NCI-H2196 treated with DMSO at 0.1 percent for 48 hours (cell line): ENCODE data around the gene IRAK4.

Source experiments
- DNase-seq: peaks from one replicate; lab custom pipeline; 2025; ENCODE audit not compliant: unreplicated experiment; lab: John Stamatoyannopoulos, UW

IRAK4 gene

DNA sequence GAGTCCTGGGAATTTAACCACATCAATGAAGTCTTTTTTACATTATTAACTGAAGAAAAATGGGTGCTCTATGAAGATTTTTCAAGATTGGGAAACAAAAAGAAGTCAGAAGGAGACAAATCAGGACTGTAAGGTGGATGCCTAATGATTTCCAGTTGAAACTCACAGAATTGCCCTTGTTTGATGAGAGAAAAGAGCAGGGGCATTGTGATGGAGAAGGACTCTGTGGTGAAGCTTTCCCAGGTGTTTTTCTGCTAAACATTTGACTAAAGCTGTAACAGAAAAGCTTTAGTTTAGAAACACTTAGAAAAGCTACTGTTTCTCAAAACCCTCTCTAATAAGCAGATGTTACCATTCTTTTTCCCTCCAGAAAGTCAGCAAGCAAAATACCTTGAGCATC, 5.8 kb downstream of the IRAK4 start:
- DNase-seq: no peak

DNA sequence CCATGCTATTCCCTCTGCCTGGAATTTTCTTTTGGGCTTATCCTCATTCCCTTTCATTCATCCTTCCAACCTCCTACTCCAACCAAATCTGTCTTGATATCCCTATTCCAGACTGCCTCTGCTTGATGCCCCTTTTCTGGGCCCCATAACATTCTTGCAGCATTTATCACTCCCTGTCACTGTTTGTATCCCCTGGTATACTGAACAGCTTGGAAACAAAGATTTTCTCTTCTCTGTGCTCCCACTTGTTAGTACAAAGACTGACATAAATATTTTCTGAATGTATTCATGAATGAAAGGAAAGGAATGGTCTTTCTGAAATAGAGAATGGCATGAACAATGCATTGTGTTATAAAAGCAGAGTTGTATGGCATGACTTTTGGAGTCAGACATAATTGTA, 7.5 kb downstream of the IRAK4 start:
- no peak for DNase-seq

DNA sequence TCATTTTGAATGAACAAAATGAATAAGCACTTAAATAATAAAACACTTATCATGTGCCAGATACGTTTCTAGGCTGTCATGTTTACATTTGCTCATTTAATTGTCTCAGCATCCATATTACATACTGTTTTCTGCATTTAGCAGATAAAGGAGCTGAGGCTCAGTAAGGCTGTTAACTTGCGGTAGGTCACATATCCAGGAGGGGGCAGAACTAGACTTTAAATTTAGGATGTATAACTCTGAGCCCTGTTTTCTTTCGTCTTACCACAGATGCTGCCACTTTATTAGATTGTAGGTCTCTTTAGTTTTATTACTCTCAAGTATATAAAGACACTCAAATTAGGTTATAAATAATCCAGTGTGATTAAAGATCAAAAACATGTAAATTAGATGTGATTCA, 17.7 kb downstream of the IRAK4 start:
- no peak for DNase-seq

DNA sequence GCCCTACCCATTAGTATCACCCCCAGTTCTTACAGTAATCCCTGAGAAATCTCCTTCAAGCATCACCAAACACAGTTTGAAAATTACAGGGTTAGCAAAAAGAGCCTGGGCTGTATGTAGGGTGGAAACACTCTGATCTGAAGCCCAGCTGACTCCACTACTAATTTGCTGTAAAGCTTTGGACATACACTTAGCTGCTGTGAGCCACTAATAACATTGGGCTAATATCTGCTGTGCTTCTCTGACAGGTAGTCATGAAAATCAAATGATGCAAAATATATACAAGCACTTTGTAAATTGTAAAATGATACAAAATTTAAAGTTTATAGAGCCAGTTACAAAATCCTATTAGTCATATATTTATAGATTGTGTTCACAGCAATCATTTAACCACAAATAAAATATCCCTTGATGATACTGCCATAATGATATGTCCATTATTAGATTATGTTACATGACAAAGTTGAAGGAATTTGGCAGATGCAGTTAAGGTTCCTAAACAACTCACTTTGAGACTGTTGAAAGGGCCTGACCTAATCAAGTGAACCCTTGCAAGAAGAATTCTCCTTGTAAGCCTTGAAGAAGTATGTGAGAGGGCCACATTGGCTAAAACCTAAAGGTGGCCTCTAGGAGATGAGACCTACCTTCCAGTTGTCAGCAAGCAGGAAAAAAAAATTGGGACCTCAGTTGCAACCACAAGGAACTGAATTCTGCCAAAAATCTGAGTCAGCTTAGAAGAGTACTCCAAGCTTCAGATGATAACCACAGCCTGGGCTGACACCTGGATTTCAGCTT, 28.3 kb downstream of the IRAK4 start:
- DNase-seq: no peak

DNA sequence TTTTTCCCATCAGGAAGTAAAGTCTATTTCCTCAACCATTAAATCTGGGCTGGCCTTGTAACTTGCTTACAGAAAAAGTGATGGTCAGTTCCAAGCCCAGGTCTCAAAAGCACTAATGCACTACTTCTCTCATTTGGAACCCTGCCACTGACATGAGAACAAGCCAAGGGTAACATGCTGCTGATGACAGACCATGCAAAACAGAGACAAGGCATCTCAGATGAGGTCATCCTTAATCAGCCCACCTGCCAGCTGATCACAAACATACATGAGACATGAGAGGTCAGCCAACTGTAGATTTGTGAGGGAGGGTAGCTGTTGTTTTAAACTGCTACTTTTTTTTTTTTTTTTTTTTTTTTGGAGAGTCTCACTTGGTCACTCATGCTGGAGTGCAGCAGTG, 31.2 kb downstream of the IRAK4 start:
- DNase-seq: no peak

DNA sequence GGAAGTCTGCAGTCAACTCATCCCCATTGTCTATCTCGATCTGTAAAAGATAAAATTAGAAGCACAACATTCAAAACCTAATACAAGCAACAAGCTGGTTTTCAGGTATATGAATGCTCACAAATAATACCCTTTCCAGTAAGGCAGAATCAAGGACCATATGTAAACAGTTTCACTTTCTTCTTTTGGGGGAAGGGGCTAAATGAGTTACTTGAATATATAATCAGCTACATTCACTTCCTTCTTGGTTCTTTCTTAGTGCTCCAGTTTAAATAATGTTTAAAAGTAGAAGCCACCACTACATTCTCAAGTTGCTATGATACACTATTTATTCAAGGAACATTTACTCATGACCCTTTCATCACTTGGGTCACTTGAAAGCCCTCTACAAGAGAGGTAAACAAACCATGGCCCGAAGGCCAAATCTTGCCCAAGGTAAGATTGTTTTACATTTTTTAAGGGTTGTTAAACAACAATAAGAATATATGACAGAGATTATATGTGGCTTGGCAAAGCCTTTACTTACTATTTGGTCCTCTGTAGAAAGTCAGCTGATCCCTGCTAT, 37.0 kb downstream of the IRAK4 start:
- peak; percentile 28 for DNase-seq

DNA sequence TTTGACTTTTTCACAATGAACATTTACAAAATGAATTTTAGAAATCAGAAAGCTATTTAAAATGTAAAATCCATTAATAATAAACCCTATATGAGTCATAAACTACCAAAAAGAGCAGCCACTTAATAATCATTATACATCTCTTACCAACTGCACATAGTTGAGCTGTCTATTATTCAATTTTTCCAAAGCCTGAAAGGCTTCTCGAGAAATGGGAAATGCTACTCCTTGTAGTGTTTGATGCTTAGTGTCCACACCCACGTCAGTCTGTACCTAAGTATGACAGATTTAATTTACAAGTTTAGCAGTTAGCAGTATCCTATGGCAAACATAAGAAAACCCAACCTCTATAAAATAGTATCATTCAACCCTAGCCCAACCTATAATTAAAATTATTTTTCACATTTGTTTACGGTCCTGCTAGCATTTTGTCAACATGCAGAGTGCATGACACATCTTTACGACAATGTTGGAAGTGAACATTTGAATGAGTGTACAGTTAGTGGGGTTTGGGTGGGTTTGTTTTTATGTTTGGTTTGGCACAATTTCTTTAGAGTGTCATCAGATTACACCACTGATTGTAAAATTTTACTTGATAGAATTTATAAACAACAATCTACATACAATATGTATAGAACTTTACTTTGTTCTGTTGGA, 38.9 kb downstream of the IRAK4 start:
- DNase-seq: no peak

DNA sequence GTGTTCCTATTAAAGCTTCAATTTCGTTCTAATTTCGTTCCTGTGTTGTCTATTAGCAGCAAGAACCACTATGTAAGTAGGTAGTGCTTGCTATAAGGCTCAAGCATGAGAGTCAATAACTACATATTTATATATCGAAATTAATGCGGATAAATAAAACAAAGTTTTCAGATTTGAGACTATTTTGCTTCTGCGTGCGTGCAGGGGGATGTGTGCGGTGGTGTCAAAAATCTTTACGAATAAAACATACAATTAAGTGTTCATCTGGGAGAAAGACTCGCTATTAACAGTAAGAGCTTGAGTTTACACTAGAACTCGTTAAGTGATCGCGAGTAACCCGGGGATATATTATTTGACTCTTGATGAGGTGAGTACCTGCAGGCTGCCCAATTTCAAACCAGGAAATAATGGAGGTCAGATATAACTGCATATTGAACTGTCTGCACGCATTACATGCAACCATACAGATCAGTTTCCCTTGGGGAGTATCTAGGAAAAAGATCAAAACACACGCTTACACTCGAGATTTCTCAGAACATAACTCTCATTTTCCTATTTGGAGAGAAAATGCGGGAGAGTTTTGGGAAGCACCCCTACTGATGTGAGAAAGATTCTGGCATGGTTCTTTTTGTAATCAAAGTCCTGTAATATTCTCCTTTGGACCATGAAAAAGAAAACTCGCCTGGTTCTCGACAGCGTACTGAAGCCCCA, 46.6 kb downstream of the IRAK4 start:
- DNase-seq: no peak

DNA sequence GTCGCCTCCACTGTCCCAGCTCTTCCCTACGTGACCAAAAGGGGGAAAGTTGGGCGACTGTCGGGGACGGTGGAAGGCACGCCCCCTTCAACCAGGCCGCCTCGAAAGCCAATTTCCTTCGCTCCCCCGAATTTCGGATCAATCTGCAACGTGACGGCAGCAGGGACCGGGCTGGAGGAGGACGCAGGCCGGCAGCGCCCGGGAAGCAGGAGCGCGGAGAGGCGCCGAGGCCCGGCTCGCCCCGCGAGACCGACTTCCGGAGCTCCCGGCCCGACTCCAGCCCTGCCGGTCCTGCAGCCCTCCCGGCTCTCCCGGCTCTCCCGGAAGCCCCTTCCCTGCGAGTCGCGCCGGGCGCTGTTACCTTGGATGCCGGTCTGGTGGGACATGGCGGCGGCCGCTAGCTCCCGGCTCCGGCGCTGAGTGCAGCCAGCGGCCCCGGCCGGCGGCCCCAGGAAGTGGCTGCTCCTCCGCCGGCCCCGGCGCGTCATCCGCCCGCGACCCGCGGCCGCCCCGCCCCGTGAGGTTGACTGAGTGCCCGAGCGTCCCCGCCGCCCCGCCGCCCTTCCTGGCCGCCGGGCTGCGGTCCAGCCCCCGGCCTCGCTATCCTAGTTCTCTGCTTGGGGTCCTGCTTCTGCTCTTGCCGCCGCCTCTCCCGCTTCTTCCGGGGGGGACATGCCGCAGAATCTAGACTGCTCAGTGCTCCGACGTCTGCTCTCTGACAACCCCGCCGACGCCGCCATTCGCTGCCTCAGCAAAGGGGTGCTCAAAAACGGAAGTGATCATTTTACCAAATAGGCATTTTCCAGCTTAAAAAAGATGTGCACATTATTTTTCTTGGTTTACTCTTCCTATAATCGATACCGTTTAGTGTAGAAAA, 47.3 kb downstream of the IRAK4 start, which contains the start of gene TWF1:
TSS of gene TWF1 (minus strand) at position 458 of the 877 bp plus-strand sequence. CDS start at position 386, 72 bp downstream.
- peak; percentile 71 for DNase-seq

DNA sequence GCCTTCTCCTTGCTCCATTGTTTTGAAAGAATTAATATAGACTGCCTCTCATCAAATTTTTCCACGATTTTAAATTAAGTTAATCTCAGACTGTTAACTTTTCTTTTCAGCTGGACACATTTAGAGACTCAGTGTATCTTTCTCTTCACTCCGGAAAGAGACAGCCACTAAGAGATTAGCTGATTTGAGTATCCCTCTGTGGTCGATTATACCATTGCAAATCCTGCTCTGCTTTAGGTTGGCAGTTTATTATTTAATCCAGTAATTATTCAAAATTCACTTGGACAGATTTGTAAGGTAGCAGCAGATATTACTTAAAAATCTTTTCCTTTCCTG, 48.0 kb downstream of the IRAK4 start:
- DNase-seq: no peak

DNA sequence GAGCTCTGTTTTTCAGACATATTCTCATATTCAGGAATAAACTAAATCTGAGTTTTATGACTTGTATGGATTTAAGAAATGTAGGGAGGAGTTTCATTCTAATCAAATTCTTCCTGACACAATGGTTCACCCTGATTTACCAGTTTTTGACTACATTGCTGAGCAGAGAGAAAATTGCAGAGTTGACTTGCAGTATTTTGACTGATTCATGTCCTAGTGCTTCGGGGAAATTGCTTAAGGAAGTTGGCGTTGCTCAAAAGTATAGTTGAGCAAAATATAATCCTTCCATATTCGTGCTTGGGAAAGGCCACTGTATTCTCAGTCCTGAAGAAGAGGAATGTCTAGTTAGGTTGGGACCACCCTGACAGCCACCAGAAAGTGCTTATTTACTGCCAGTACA, 48.6 kb downstream of the IRAK4 start:
- DNase-seq: no peak

DNA sequence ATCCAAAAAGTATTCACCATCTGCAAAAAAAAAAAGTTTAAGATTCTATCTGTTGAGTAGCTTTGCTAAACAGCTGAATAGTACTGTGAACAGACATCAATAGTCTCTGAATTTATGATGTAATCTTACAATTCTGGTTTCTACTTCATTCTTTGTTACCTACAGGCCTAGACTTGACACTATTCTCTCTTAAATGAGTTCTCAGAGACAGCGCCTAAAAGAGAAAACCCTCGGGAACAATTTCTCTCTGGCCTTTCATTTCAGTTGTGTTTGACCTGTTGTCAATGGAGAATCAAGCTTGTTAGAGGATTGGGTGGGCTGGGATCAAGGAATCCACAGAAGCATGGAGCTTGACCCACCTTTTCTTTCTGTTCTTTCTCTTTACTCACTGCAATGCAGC, 53.3 kb downstream of the IRAK4 start:
- no peak for DNase-seq

DNA sequence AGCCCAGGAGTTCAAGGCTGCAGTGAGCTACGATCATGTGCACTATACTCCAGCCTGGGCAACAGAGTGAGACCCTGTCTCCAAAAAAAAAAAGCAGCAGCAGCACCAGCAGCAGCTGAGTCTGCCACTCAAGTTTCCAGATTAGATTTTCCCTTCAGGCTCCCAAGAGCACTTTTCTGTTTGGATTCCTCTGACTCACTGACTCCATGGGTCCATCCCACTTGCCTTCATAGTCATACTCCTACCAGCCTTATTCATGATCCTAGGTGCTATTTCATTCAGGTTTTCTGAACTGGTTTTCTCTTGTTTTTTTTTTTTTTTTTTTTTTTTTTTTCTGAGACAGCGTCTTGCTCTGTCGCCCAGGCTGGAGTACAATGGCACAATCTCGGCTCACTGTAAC, 54.2 kb downstream of the IRAK4 start:
- DNase-seq: no peak

DNA sequence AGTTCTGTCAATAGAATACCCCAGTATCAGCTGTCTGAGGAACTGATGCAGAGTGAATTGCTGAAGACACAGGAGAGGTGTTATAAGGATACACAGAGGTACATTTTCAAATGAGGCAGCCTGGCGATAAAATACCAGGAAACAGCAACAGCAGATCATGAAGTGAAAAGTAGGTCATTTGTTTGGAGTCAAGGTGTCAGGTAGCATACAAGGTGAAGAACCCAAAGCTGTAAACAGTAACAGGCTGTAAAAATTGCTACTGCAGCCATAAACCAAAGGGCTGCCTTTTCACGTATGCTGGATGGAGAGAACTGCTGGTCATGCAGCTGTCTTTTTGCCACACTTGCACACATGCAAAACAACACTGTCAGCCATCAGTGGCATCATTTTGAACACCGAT, 56.7 kb downstream of the IRAK4 start:
- peak; percentile 8 for DNase-seq

DNA sequence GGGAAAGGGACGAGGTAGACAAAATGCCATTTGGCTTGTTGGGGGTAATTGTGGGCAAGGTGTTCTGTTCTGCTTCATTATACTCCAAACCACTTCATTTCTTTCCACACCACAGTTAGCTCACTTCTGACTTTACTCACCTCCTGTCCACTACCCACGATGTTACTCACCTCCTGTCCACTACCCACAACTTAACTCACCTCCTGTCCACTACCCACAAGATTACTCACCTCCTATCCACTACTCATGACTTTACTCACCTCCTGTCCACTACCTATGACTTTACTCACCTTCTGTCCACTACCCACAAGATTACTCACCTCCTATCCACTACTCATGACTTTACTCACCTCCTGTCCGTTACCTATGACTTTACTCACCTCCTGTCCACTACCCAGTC, 57.4 kb downstream of the IRAK4 start:
- no peak for DNase-seq

DNA sequence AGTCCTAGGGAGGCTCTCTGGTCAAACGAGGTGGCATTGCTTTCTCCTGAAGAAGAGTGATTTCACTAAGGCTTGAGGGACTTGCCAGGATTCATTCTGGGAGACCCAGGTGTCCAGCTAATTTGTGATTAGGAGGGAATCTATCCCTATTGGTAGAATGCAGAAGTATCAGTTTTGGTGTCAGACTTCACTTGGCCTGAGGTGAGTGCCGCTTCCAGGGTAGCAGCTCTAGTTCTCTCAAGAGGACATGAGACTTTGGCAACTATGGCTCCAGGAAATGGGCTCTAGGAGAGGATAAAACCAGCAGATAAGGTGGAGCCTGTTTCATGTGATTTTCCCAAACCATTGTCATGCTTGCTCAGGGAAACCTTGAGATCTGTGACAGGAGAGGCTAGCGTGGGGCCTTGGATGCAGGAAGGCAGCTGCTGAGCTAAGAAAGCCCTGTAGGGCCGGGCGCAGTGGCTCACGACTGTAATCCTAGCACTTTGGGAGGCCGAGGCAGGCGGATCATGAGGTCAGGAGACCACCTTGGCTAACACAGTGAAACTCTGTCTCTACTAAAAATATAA, 65.5 kb downstream of the IRAK4 start:
- DNase-seq: no peak

DNA sequence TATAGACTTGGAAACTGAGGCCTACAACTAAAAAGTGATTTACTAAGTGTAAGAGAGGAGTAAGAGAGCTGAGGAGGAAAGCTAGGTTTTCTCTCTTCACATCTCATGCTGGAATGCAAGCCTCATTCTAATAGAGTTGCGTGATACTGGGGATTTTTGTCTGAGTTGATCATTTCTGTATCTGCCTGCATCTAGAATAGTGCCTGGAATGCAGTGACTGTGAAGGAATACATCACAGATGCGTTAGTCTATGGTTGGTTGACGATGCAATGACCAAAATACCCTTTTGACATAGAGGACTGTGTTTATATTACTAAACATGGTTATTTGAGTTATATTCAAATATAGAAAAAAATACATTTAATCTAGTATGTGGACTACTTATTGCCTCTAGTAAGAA, 67.9 kb downstream of the IRAK4 start:
- no peak for DNase-seq

DNA sequence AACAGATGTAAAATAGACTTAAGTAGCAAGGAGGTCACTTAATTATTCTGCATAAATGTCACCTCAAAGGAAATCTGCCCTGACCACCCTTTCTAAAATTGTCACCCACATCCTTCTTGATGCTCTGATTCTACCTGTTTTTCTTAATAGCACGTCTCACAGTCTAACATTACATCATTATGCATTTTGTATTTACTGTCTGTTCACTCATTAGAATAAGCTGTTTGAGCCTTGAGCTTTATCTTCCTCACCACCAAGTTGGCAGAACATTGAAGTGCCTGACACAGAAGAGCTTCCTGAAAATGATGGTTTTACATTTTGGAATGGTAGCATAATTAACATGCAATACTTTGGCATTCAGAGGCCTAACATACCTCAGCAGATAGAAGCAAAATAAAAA, 68.3 kb downstream of the IRAK4 start:
- no peak for DNase-seq

DNA sequence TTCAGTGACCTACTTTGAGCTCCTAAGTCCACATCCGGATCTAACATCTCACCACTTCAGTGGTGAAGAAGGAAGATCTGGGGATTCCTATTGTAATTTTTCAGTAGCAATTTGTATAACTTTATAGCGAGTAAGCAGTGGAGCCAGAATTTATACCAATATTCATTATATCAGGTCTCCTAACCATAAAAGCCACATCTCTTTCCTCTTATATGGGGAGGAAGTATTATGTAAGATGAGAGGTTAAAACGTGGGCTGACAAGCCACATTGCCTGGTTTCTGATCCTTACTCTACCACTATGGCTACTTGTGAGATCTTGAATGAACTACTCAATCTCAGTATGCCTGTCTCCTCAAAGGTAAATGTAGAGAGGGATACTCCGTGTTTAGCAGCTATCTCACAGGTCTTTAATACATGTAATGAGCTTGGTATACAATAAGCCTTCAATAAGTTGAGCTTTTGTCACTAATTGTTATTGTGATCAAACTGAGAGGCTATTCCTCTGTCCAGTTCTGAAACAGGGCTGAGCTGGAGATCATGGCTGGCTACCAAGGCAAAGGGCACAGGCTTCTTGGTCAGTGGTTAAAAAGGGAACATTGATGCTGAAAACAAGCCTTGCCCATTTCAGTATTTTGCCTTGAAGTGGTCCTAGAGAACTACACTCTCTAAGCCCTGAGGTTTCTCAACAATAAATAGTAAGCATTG, 73.9 kb downstream of the IRAK4 start:
- no peak for DNase-seq

DNA sequence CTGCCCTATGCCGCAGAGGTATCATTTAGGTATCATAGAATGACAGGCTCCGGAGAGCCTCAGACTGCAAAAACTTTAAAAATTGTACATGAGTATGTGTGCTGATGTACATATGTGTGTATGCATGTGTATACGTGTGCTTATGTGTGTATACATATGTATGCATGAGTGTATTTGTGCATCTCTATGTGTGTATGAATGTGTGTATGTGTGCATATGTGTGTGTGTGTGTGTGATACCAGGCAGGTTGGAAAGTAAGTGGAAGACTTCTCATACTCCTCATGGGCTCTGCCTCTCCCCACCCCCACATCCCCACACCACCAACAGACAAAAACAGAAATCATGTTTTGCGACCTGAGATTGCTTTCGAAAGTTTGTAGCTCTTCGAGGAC, 76.5 kb downstream of the IRAK4 start:
- no peak for DNase-seq
